ENCODE data around the gene HNRNPU.

Gene HNRNPU

GRCh38 chr1:244846653-244847052 is 17.7 kb downstream of the HNRNPU start:
- H3K27ac ChIP-seq (replicated peaks): no peak overlapping the region
- no peak for TF ChIP-seq CTCF (IDR thresholded peaks at IDR 0.05; ENCODE audit: insufficient read depth, low read length)
- TF ChIP-seq, protein P1, sequence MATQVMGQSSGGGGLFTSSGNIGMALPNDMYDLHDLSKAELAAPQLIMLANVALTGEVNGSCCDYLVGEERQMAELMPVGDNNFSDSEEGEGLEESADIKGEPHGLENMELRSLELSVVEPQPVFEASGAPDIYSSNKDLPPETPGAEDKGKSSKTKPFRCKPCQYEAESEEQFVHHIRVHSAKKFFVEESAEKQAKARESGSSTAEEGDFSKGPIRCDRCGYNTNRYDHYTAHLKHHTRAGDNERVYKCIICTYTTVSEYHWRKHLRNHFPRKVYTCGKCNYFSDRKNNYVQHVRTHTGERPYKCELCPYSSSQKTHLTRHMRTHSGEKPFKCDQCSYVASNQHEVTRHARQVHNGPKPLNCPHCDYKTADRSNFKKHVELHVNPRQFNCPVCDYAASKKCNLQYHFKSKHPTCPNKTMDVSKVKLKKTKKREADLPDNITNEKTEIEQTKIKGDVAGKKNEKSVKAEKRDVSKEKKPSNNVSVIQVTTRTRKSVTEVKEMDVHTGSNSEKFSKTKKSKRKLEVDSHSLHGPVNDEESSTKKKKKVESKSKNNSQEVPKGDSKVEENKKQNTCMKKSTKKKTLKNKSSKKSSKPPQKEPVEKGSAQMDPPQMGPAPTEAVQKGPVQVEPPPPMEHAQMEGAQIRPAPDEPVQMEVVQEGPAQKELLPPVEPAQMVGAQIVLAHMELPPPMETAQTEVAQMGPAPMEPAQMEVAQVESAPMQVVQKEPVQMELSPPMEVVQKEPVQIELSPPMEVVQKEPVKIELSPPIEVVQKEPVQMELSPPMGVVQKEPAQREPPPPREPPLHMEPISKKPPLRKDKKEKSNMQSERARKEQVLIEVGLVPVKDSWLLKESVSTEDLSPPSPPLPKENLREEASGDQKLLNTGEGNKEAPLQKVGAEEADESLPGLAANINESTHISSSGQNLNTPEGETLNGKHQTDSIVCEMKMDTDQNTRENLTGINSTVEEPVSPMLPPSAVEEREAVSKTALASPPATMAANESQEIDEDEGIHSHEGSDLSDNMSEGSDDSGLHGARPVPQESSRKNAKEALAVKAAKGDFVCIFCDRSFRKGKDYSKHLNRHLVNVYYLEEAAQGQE (IDR thresholded peaks at IDR 0.05; ENCODE audit: insufficient replicate concordance, low read depth): no peak
- no peak for TF ChIP-seq GABPA (IDR thresholded peaks at IDR 0.05; ENCODE audit: low read depth)
- TF ChIP-seq SPI1 (IDR thresholded peaks at IDR 0.05; ENCODE audit: borderline replicate concordance, low read depth): no peak
- TF ChIP-seq POLR2AphosphoS5 (IDR thresholded peaks at IDR 0.05; ENCODE audit: low read depth): no peak
- no peaks in the 10 kb centered on the region for H3K27me3 ChIP-seq (ENCODE audit: insufficient read depth, poor library complexity, severe bottlenecking)
- no peak for DNase-seq (ENCODE audit: low read depth in 1 of 2, low spot score in 1 of 2)
- no peak overlapping the region for H3K4me3 ChIP-seq (replicated peaks; ENCODE audit: insufficient read depth, low read length)

GRCh38 chr1:244844155-244845121 is 19.9 kb downstream of the HNRNPU start:
- H3K27ac ChIP-seq (replicated peaks): no peak overlapping the region

GRCh38 chr1:244843148-244843978 is 21.0 kb downstream of the HNRNPU start:
- TF ChIP-seq GABPA (IDR thresholded peaks at IDR 0.05; ENCODE audit: low read depth) (no peak), POLR2AphosphoS5 (IDR thresholded peaks at IDR 0.05; ENCODE audit: low read depth) (no peak), SPI1 (IDR thresholded peaks at IDR 0.05; ENCODE audit: borderline replicate concordance, low read depth) (no peak), CTCF (IDR thresholded peaks at IDR 0.05; ENCODE audit: insufficient read depth, low read length) (no peak)
- TF ChIP-seq, protein P1 (IDR thresholded peaks at IDR 0.05; ENCODE audit: insufficient replicate concordance, low read depth): no peak
- Histone ChIP-seq H3K27me3 (ENCODE audit: insufficient read depth, poor library complexity, severe bottlenecking) (no peaks in the 10 kb centered on the region), H3K27ac (replicated peaks) (no peak overlapping the region), H3K4me3 (replicated peaks; ENCODE audit: insufficient read depth, low read length) (no peak overlapping the region)
- DNase-seq (ENCODE audit: low read depth in 1 of 2, low spot score in 1 of 2): peak in 1 of 2 experiments; percentile 16

More at GRCh38 chr1:244844155-244845121, 19.9 kb downstream of the HNRNPU start:
- Histone ChIP-seq H3K4me3 (replicated peaks; ENCODE audit: insufficient read depth, low read length) (no peak overlapping the region), H3K27me3 (ENCODE audit: insufficient read depth, poor library complexity, severe bottlenecking) (no peaks in the 10 kb centered on the region)
- no peak for TF ChIP-seq CTCF (IDR thresholded peaks at IDR 0.05; ENCODE audit: insufficient read depth, low read length)
- TF ChIP-seq POLR2AphosphoS5 (IDR thresholded peaks at IDR 0.05; ENCODE audit: low read depth): peak; percentile 17; the same call in 1 of the 2 replicates
- DNase-seq (ENCODE audit: low read depth in 1 of 2, low spot score in 1 of 2): peak in 1 of 2 experiments; percentile 6
